ENCODE measurements around the gene SERTAD2. TPM values are rescaled to one million over a fixed set of nuclear protein-coding genes. Genes with fewer than 3 reads are reported as not detected.

The SERTAD2 gene
- total RNA-seq, 1 experiment from 2014 or later, result 73.8 TPM

GRCh38 chr2:64679673-64680425 lies 26.1 kb upstream of the SERTAD2 start:
- Histone ChIP-seq H4K20me1 (ENCODE audit: insufficient read depth, low read depth, low read length) (no peaks in the 10 kb centered on the region), H3K27me3 (ENCODE audit: low read length) (no peaks in the 10 kb centered on the region), H3K4me1 (ENCODE audit: low read length) (peaks cover 73% of the 10 kb centered on the region), H2AFZ (ENCODE audit: low read length) (no peak overlapping the region), H3K9ac (ENCODE audit: low read length) (no peak overlapping the region), H3K36me3 (ENCODE audit: insufficient read depth, low read length) (no peaks in the 10 kb centered on the region), H3K9me3 (ENCODE audit: low read length) (no peaks in the 10 kb centered on the region), H3K4me2 (ENCODE audit: low read depth, low read length, poor library complexity, severe bottlenecking) (peak overlapping the region; percentile 12), H3K79me2 (ENCODE audit: low read length) (peaks cover 81% of the 10 kb centered on the region), H3K27ac (ENCODE audit: low read length) (peak overlapping the region; percentile 54), H3K4me3 (ENCODE audit: low read length) (no peak overlapping the region), H3K9me2 (replicated peaks; ENCODE audit: insufficient read depth, low read length) (no peaks in the 10 kb centered on the region)
- no peak for DNase-seq

- Histone ChIP-seq H3K4me3 (ENCODE audit: low read length) (no peak overlapping the region), H3K4me2 (ENCODE audit: low read depth, low read length, poor library complexity, severe bottlenecking) (no peak overlapping the region), H3K36me3 (ENCODE audit: insufficient read depth, low read length) (no peaks in the 10 kb centered on the region), H2AFZ (ENCODE audit: low read length) (no peak overlapping the region), H3K79me2 (ENCODE audit: low read length) (peaks cover 80% of the 10 kb centered on the region), H3K27ac (ENCODE audit: low read length) (peak overlapping the region; percentile 54), H3K27me3 (ENCODE audit: low read length) (no peaks in the 10 kb centered on the region), H3K9me2 (replicated peaks; ENCODE audit: insufficient read depth, low read length) (no peaks in the 10 kb centered on the region), H3K4me1 (ENCODE audit: low read length) (peaks cover 70% of the 10 kb centered on the region), H3K9me3 (ENCODE audit: low read length) (no peaks in the 10 kb centered on the region), H3K9ac (ENCODE audit: low read length) (no peak overlapping the region), H4K20me1 (ENCODE audit: insufficient read depth, low read depth, low read length) (no peaks in the 10 kb centered on the region)
- DNase-seq, result no peak
Measured at GRCh38 chr2:64678771-64679590, 25.3 kb upstream of the SERTAD2 start.

GRCh38 chr2:64677530-64677929 lies 23.8 kb upstream of the SERTAD2 start:
- Histone ChIP-seq H3K4me1 (ENCODE audit: low read length) (peaks cover 65% of the 10 kb centered on the region), H3K79me2 (ENCODE audit: low read length) (peaks cover 70% of the 10 kb centered on the region), H3K4me3 (ENCODE audit: low read length) (no peak overlapping the region), H4K20me1 (ENCODE audit: insufficient read depth, low read depth, low read length) (no peaks in the 10 kb centered on the region), H3K9me3 (ENCODE audit: low read length) (no peaks in the 10 kb centered on the region), H3K9me2 (replicated peaks; ENCODE audit: insufficient read depth, low read length) (no peaks in the 10 kb centered on the region), H3K4me2 (ENCODE audit: low read depth, low read length, poor library complexity, severe bottlenecking) (no peak overlapping the region), H3K36me3 (ENCODE audit: insufficient read depth, low read length) (no peaks in the 10 kb centered on the region), H2AFZ (ENCODE audit: low read length) (no peak overlapping the region), H3K27me3 (ENCODE audit: low read length) (no peaks in the 10 kb centered on the region), H3K27ac (ENCODE audit: low read length) (no peak overlapping the region), H3K9ac (ENCODE audit: low read length) (no peak overlapping the region)
- no peak for DNase-seq

GRCh38 chr2:64675860-64676259 lies 22.1 kb upstream of the SERTAD2 start:
- Histone ChIP-seq H3K9me3 (ENCODE audit: low read length) (no peaks in the 10 kb centered on the region), H4K20me1 (ENCODE audit: insufficient read depth, low read depth, low read length) (no peaks in the 10 kb centered on the region), H3K9ac (ENCODE audit: low read length) (no peak overlapping the region), H3K27ac (ENCODE audit: low read length) (peak overlapping the region; percentile 26), H3K27me3 (ENCODE audit: low read length) (no peaks in the 10 kb centered on the region), H3K9me2 (replicated peaks; ENCODE audit: insufficient read depth, low read length) (no peaks in the 10 kb centered on the region), H2AFZ (ENCODE audit: low read length) (peak overlapping the region; percentile 2; the same call in 1 of the 2 replicates), H3K79me2 (ENCODE audit: low read length) (peaks cover 63% of the 10 kb centered on the region), H3K4me1 (ENCODE audit: low read length) (peaks cover 49% of the 10 kb centered on the region), H3K36me3 (ENCODE audit: insufficient read depth, low read length) (no peaks in the 10 kb centered on the region), H3K4me2 (ENCODE audit: low read depth, low read length, poor library complexity, severe bottlenecking) (peak overlapping the region; percentile 33), H3K4me3 (ENCODE audit: low read length) (no peak overlapping the region)
- DNase-seq, result peak; percentile 65

- DNase-seq, result no peak
- no peaks in the 10 kb centered on the region for H3K9me3 ChIP-seq (ENCODE audit: low read length)
- no peak overlapping the region for H3K4me2 ChIP-seq (ENCODE audit: low read depth, low read length, poor library complexity, severe bottlenecking)
Measured at GRCh38 chr2:64672708-64673107, 19.0 kb upstream of the SERTAD2 start.

GRCh38 chr2:64670047-64670446 lies 16.3 kb upstream of the SERTAD2 start:
- no peak for DNase-seq
- no peak overlapping the region for H3K9ac ChIP-seq (ENCODE audit: low read length)
- peaks cover 50% of the 10 kb centered on the region for H3K4me1 ChIP-seq (ENCODE audit: low read length)
- H2AFZ ChIP-seq (ENCODE audit: low read length), result no peak overlapping the region
- no peaks in the 10 kb centered on the region for H4K20me1 ChIP-seq (ENCODE audit: insufficient read depth, low read depth, low read length)
- H3K4me3 ChIP-seq (ENCODE audit: low read length), result no peak overlapping the region
- H3K36me3 ChIP-seq (ENCODE audit: insufficient read depth, low read length), result no peaks in the 10 kb centered on the region
- H3K27me3 ChIP-seq (ENCODE audit: low read length), result no peaks in the 10 kb centered on the region
- peak overlapping the region; percentile 10 for H3K27ac ChIP-seq (ENCODE audit: low read length)
- H3K9me2 ChIP-seq (replicated peaks; ENCODE audit: insufficient read depth, low read length), result no peaks in the 10 kb centered on the region
- peaks cover 35% of the 10 kb centered on the region for H3K79me2 ChIP-seq (ENCODE audit: low read length)
- H3K4me2 ChIP-seq (ENCODE audit: low read depth, low read length, poor library complexity, severe bottlenecking), result no peak overlapping the region
- H3K9me3 ChIP-seq (ENCODE audit: low read length), result no peaks in the 10 kb centered on the region

More at GRCh38 chr2:64672708-64673107, 19.0 kb upstream of the SERTAD2 start:
- Histone ChIP-seq H3K79me2 (ENCODE audit: low read length) (peaks cover 57% of the 10 kb centered on the region), H3K9ac (ENCODE audit: low read length) (no peak overlapping the region), H3K27me3 (ENCODE audit: low read length) (no peaks in the 10 kb centered on the region), H3K27ac (ENCODE audit: low read length) (no peak overlapping the region; the same call in 1 of the 2 replicates), H3K4me3 (ENCODE audit: low read length) (no peak overlapping the region), H2AFZ (ENCODE audit: low read length) (0 out of 2 replicates have a peak overlapping the region, but pooled peaks have one; percentile 5), H4K20me1 (ENCODE audit: insufficient read depth, low read depth, low read length) (no peaks in the 10 kb centered on the region), H3K4me1 (ENCODE audit: low read length) (peaks cover 46% of the 10 kb centered on the region), H3K36me3 (ENCODE audit: insufficient read depth, low read length) (no peaks in the 10 kb centered on the region), H3K9me2 (replicated peaks; ENCODE audit: insufficient read depth, low read length) (no peaks in the 10 kb centered on the region)

- H2AFZ ChIP-seq (ENCODE audit: low read length), result no peak overlapping the region
- no peak overlapping the region for H3K4me3 ChIP-seq (ENCODE audit: low read length)
- no peak for DNase-seq
- H3K36me3 ChIP-seq (ENCODE audit: insufficient read depth, low read length), result no peaks in the 10 kb centered on the region
- no peaks in the 10 kb centered on the region for H4K20me1 ChIP-seq (ENCODE audit: insufficient read depth, low read depth, low read length)
- H3K27ac ChIP-seq (ENCODE audit: low read length), result peak overlapping the region; percentile 29; the same call in 1 of the 2 replicates
- no peak overlapping the region for H3K4me2 ChIP-seq (ENCODE audit: low read depth, low read length, poor library complexity, severe bottlenecking)
- peaks cover 28% of the 10 kb centered on the region for H3K79me2 ChIP-seq (ENCODE audit: low read length)
- H3K9me3 ChIP-seq (ENCODE audit: low read length), result no peaks in the 10 kb centered on the region
- H3K4me1 ChIP-seq (ENCODE audit: low read length), result peaks cover 53% of the 10 kb centered on the region
- no peaks in the 10 kb centered on the region for H3K9me2 ChIP-seq (replicated peaks; ENCODE audit: insufficient read depth, low read length)
- no peak overlapping the region for H3K9ac ChIP-seq (ENCODE audit: low read length)
- no peaks in the 10 kb centered on the region for H3K27me3 ChIP-seq (ENCODE audit: low read length)
Measured at GRCh38 chr2:64669288-64669687, 15.6 kb upstream of the SERTAD2 start.

- no peaks in the 10 kb centered on the region for H3K9me2 ChIP-seq (replicated peaks; ENCODE audit: insufficient read depth, low read length)
- no peaks in the 10 kb centered on the region for H3K9me3 ChIP-seq (ENCODE audit: low read length)
- peak overlapping the region; percentile 15 for H3K4me2 ChIP-seq (ENCODE audit: low read depth, low read length, poor library complexity, severe bottlenecking)
- H3K27ac ChIP-seq (ENCODE audit: low read length), result peak overlapping the region; percentile 68
- H4K20me1 ChIP-seq (ENCODE audit: insufficient read depth, low read depth, low read length), result no peaks in the 10 kb centered on the region
- no peaks in the 10 kb centered on the region for H3K27me3 ChIP-seq (ENCODE audit: low read length)
- no peak overlapping the region for H3K9ac ChIP-seq (ENCODE audit: low read length)
- no peaks in the 10 kb centered on the region for H3K36me3 ChIP-seq (ENCODE audit: insufficient read depth, low read length)
- H3K4me3 ChIP-seq (ENCODE audit: low read length), result no peak overlapping the region
- H3K79me2 ChIP-seq (ENCODE audit: low read length), result peaks cover 33% of the 10 kb centered on the region
- peaks cover 60% of the 10 kb centered on the region for H3K4me1 ChIP-seq (ENCODE audit: low read length)
- no peak overlapping the region for H2AFZ ChIP-seq (ENCODE audit: low read length)
- peak; percentile 48 for DNase-seq
Measured at GRCh38 chr2:64668542-64668941, 14.8 kb upstream of the SERTAD2 start.

Data from Karpas-422 (cell line).